GM23338 (cell line): Measurements from ENCODE around the gene ACOT2. TPM values are rescaled to one million over a fixed set of nuclear protein-coding genes. Genes with fewer than 3 reads are reported as not detected.
A peak's percentile ranks its signal among the peaks of the same experiment; 100 is the strongest.

Experiments
- ATAC-seq: fragments of 200-7000 bp; cut with Tn5 transposase; 3 replicates; pipeline ENCODE4 v1.9.1; 2020
- DNase-seq: peaks from one replicate; pipeline ENCODE4 v3.0.0-alpha.2; 2015; ENCODE audit warnings: low spot score
- H2AFZ ChIP-seq: fragments of 200-600 bp; sonication (generic); 2 replicates; pipeline ENCODE4 v1.8.0; 2016; ENCODE audit warnings: antibody characterized with exemption, mild to moderate bottlenecking, moderate library complexity
- H3F3A ChIP-seq: fragments of 200-600 bp; sonication (generic); replicated peaks from 2 replicates; pipeline ENCODE4 v1.8.0; 2017; ENCODE audit warnings: antibody characterized with exemption, mixed run types, low read depth
- H3K27ac ChIP-seq: fragments of 200-600 bp; sonication (generic); 2 replicates; pipeline ENCODE4 v1.6.1; 2016; ENCODE audit warnings: low read depth
- H3K27me3 ChIP-seq: fragments of 200-600 bp; sonication (generic); 2 replicates; pipeline ENCODE4 v1.8.0; 2016; ENCODE audit warnings: mild to moderate bottlenecking, mixed run types, moderate library complexity; ENCODE audit not compliant: insufficient read depth
- H3K36me3 ChIP-seq: fragments of 200-600 bp; sonication (generic); 2 replicates; pipeline ENCODE4 v1.8.0; 2016; ENCODE audit warnings: mild to moderate bottlenecking; ENCODE audit not compliant: insufficient read depth
- H3K4me1 ChIP-seq: fragments of 200-600 bp; sonication (generic); 2 replicates; pipeline ENCODE4 v1.8.0; 2016; ENCODE audit warnings: mild to moderate bottlenecking, moderate library complexity; ENCODE audit not compliant: insufficient read depth
- H3K4me2 ChIP-seq: fragments of 200-600 bp; sonication (generic); 2 replicates; pipeline ENCODE4 v1.7.1; 2017; ENCODE audit warnings: mixed run types
- H3K4me3 ChIP-seq: fragments of 200-600 bp; sonication (generic); 2 replicates; pipeline ENCODE4 v1.6.1; 2016; ENCODE audit warnings: mixed run types
- H3K79me2 ChIP-seq: fragments of 200-600 bp; sonication (generic); replicated peaks from 2 replicates; pipeline ENCODE4 v1.8.0; 2017; ENCODE audit warnings: mild to moderate bottlenecking; ENCODE audit not compliant: insufficient read depth
- H3K9me2 ChIP-seq: fragments of 200-600 bp; sonication (generic); 2 replicates; pipeline ENCODE4 v1.8.0; 2017; ENCODE audit not compliant: insufficient read depth
- H4K20me1 ChIP-seq: fragments of 200-600 bp; sonication (generic); replicated peaks from 2 replicates; pipeline ENCODE4 v1.8.0; 2017; ENCODE audit warnings: mild to moderate bottlenecking; ENCODE audit not compliant: insufficient read depth
- H3K27ac Mint-ChIP-seq: 2 replicates; pipeline ENCODE4 v1.8.0; 2020; ENCODE audit warnings: inconsistent platforms, mild to moderate bottlenecking, moderate library complexity, mixed read lengths
- H3K27me3 Mint-ChIP-seq: 3 replicates; pipeline ENCODE4 v1.8.0; 2022; ENCODE audit warnings: low read depth, mild to moderate bottlenecking, moderate library complexity, mixed read lengths, inconsistent platforms; ENCODE audit not compliant: insufficient read depth, poor library complexity
- H3K36me3 Mint-ChIP-seq: 3 replicates; pipeline ENCODE4 v1.8.0; 2021; ENCODE audit warnings: low read depth, mild to moderate bottlenecking, inconsistent platforms, moderate library complexity, mixed read lengths
- H3K4me1 Mint-ChIP-seq: 3 replicates; pipeline ENCODE4 v1.8.0; 2020; ENCODE audit warnings: mild to moderate bottlenecking, inconsistent platforms, mixed read lengths
- H3K4me3 Mint-ChIP-seq: 3 replicates; pipeline ENCODE4 v1.8.0; 2021; ENCODE audit warnings: moderate library complexity, mild to moderate bottlenecking, inconsistent platforms, mixed read lengths
- H3K9me3 Mint-ChIP-seq: 3 replicates; pipeline ENCODE4 v1.8.0; 2020; ENCODE audit warnings: moderate library complexity, mild to moderate bottlenecking, inconsistent platforms, mixed read lengths
- CREB1 ChIP-seq: fragments of 250-450 bp; sonication (Bioruptor Pico); IDR thresholded peaks from 2 replicates; pipeline ENCODE4 v1.5.0; 2020; ENCODE audit warnings: low read depth, mild to moderate bottlenecking, moderate library complexity
- ETS1 ChIP-seq: IDR thresholded peaks from 2 replicates; pipeline ENCODE4 v1.6.1; 2016; ENCODE audit warnings: antibody characterized with exemption
- NANOG ChIP-seq: IDR thresholded peaks from 2 replicates; pipeline ENCODE4 v1.6.1; 2016; ENCODE audit warnings: antibody characterized with exemption, borderline replicate concordance
- REST ChIP-seq: IDR thresholded peaks from one replicate; pipeline ENCODE4 v1.6.1; 2018; ENCODE audit warnings: antibody characterized with exemption; ENCODE audit not compliant: unreplicated experiment
- STAT1 ChIP-seq: IDR thresholded peaks from one replicate; pipeline ENCODE4 v1.6.1; 2016; ENCODE audit warnings: antibody characterized with exemption; ENCODE audit not compliant: unreplicated experiment
- ZNF114 ChIP-seq: fragments of 250-450 bp; sonication (Bioruptor Pico); IDR thresholded peaks from 2 replicates; pipeline ENCODE4 v1.5.0; 2020; ENCODE audit warnings: mild to moderate bottlenecking, moderate library complexity
- polyA plus RNA-seq: library from polyadenylated mRNA; unstranded; fragments of >200 nt; fragmentation: Nextera tagmentation; extraction: Ambion mirVana; gene quantifications from 2 replicates; pipeline ENCODE4 v1.2.1, GENCODE V29; 2016
- total RNA-seq: library from RNA; depleted of rRNA; stranded (reverse); fragments of >200 nt; shearing (Covaris generic); gene quantifications from 2 replicates; pipeline ENCODE4 v1.2.3, GENCODE V29; 2014
- TF ChIP-seq, protein P1 (sequence below), 2 experiments: fragments of 200-600 bp in 1 of 2; sonication (generic) in 1 of 2; conservative IDR thresholded peaks; 2 replicates each; pipeline versions ENCODE4 v1.5.1 to v1.6.1; 2016 to 2017; ENCODE audit warnings: antibody characterized with exemption in 2 of 2, low read depth in 2 of 2, mild to moderate bottlenecking in 2 of 2, moderate library complexity in 1 of 2

The ACOT2 gene
- total and polyA plus RNA-seq, 2 experiments from 2014 or later, result 9.6 to 10.7 TPM

DNA sequence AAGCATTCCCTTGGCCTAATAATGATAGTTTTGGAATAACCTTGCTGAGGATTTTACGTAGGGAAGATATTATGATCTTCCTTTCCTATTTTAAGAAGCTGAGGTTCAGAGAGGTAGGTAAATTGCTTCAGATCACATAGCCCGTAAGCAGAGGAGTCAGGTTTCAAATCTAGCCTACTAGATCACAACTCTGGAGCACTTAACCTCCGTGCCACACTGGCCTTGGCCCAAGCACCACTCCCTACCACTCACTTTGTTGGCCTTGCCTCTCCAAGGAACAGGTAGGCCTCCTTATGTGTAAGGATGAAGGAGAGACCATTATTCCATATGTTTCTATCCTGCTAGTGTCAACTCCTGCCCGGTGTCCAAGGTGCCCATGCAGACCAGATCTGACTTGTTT is 44.5 kb upstream of the ACOT2 start (continued):
- TF ChIP-seq REST, result no peak
- no peak for TF ChIP-seq STAT1
- no peak for TF ChIP-seq NANOG
- no peak for TF ChIP-seq ETS1
- no peak for TF ChIP-seq CREB1 (CRISPR knock-in tag)

DNA sequence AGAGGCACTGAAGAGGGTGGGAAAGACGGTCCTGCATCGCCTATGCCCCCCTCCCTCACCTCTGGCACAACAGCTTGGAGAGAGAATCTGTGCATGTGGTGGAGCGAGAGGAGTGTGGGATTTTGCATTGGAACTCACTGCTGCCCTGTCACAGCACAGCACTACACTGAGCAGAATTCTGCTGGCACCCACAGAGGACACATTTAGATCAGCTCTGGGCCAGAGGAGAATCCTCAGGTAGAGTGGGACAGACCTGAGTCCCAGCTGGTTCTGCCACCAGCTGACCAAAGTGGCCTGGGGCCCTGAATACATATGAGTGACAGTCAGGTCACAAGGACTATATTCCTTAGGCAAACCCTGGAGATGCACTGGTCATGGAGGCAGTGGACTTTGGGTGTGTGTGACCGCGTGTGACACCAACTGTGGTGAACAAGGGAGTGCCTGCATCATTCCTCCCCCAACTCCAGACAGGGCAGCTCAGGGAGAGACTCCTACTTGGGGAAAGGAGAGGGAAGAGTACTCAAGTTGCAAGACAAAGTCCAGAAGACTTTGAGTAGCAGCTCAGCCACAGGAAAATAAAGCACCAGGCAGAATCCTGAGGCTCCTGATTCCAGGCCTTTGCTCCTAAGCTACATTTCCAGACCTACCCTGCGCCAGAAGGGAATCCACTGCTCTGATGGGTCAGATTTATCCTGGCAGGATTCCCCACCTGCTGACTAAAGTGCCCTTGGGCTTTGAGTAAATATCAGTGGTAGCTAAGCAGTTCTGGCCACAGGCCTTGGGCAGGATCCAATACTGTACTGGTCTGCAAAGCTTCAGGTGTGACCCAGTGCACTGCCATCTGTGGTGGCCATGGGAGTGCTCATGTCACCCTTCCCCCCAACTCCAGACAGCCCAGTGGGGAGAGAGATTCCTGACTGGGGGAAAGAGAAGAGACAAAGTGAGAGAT is 42.7 kb upstream of the ACOT2 start:
- peak; percentile 52; the same call in 2 of the 3 replicates for ATAC-seq
- Histone ChIP-seq H3K4me3 (no peak overlapping the region), H3K27me3 (no peaks in the 10 kb centered on the region), H3F3A (no peaks in the 10 kb centered on the region), H3K36me3 (no peaks in the 10 kb centered on the region), H3K27ac (no peak overlapping the region), H3K4me1 (peaks cover 3% of the 10 kb centered on the region; the same call in 1 of the 2 replicates), H4K20me1 (no peaks in the 10 kb centered on the region), H2AFZ (no peak overlapping the region), H3K79me2 (no peaks in the 10 kb centered on the region), H3K9me2 (no peaks in the 10 kb centered on the region), H3K4me2 (no peak overlapping the region)
- Mint-ChIP-seq H3K4me1 (0 out of 3 replicates have a peak, but pooled peaks cover 4% of the 10 kb centered on the region), H3K4me3 (no peak overlapping the region), H3K36me3 (no peaks in the 10 kb centered on the region), H3K27ac (no peak overlapping the region), H3K27me3 (peaks cover 4% of the 10 kb centered on the region), H3K9me3 (no peaks in the 10 kb centered on the region)
- no peak for DNase-seq
- TF ChIP-seq ZNF114 (CRISPR knock-in tag) (no peak), NANOG (no peak), ETS1 (no peak), REST (no peak)
- TF ChIP-seq, protein P1, sequence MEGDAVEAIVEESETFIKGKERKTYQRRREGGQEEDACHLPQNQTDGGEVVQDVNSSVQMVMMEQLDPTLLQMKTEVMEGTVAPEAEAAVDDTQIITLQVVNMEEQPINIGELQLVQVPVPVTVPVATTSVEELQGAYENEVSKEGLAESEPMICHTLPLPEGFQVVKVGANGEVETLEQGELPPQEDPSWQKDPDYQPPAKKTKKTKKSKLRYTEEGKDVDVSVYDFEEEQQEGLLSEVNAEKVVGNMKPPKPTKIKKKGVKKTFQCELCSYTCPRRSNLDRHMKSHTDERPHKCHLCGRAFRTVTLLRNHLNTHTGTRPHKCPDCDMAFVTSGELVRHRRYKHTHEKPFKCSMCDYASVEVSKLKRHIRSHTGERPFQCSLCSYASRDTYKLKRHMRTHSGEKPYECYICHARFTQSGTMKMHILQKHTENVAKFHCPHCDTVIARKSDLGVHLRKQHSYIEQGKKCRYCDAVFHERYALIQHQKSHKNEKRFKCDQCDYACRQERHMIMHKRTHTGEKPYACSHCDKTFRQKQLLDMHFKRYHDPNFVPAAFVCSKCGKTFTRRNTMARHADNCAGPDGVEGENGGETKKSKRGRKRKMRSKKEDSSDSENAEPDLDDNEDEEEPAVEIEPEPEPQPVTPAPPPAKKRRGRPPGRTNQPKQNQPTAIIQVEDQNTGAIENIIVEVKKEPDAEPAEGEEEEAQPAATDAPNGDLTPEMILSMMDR (conservative IDR thresholded peaks at IDR 0.05; ENCODE audit: low read depth in 2 of 2), result no peak
